Testis (tissue), 3 donors: ENCODE data around the gene RNF114. TPM values are rescaled to one million over a fixed set of nuclear protein-coding genes. Genes with fewer than 3 reads are reported as not detected.
A peak's percentile ranks its signal among the peaks of the same experiment; 100 is the strongest.

Experiments
- DNase-seq: peaks from one replicate; pipeline ENCODE4 v3.0.0-alpha.2; 2019
- H3K27ac ChIP-seq, 2 donors: fragments of 200-600 bp; sonication (generic); one replicate each; pipeline ENCODE4 v1.5.1; 2019
- H3K27me3 ChIP-seq: fragments of 200-600 bp; sonication (generic); one replicate; pipeline ENCODE4 v1.5.1; 2019
- H3K36me3 ChIP-seq: fragments of 200-600 bp; sonication (generic); one replicate; pipeline ENCODE4 v1.5.1; 2017; ENCODE audit warnings: low read depth; ENCODE audit errors: missing control alignments
- H3K4me1 ChIP-seq: fragments of 200-600 bp; sonication (generic); one replicate; pipeline ENCODE4 v1.5.1; 2019
- H3K4me3 ChIP-seq, 2 donors: fragments of 200-600 bp; sonication (generic); one replicate each; pipeline ENCODE4 v1.5.1; 2017 to 2019
- H3K9me3 ChIP-seq: fragments of 200-600 bp; sonication (generic); one replicate; pipeline ENCODE4 v1.5.1; 2017
- CTCF ChIP-seq, 3 experiments: fragments of 450-650 bp in 2 of 3; fragments of 200-600 bp in 1 of 3; sonication (generic) in 1 of 3; IDR thresholded peaks; one replicate each; pipeline ENCODE4 v1.5.1; 2016 to 2019; ENCODE audit warnings: antibody characterized with exemption in 3 of 3, mild to moderate bottlenecking in 2 of 3, moderate library complexity in 1 of 3
- POLR2A ChIP-seq: fragments of 450-650 bp; IDR thresholded peaks from one replicate; pipeline ENCODE4 v1.6.1; 2017; ENCODE audit warnings: antibody characterized with exemption, mild to moderate bottlenecking, moderate library complexity
- WGBS, 2 donors: methylation state at CpG; one replicate each; pipeline ENCODE4 v1.1.5; 2018; 5-methylcytosine and 5-hydroxymethylcytosine counted together
- intact Hi-C: fragments of 100-400 bp; cut with DNase I; formaldehyde crosslinking; loops from one replicate; pipeline ENCODE4 v1.15.1; 2023; ENCODE audit warnings: low total_unique reads
- polyA plus RNA-seq: library from polyadenylated mRNA; stranded (reverse); fragments of 350-450 nt; fragmentation: Illumina TruSeq; extraction: RNeasy Lipid Tissue Mini Kit (QIAGEN cat#74804); gene quantifications from one replicate; pipeline ENCODE4 v1.2.3, GENCODE V29; 2014; ENCODE audit warnings: low read depth, low replicate concordance; ENCODE audit not compliant: insufficient read depth
- total RNA-seq, 2 donors: library from RNA; depleted of rRNA; stranded (reverse); fragments of >200 nt; gene quantifications; one replicate each; pipeline ENCODE4 v1.2.3, GENCODE V29; 2016

The RNF114 gene
- total and polyA plus RNA-seq, 3 donors from 2014 or later: 472 to 531 (median 479) TPM

- no peak for DNase-seq
- no peaks in the 10 kb centered on the region for H3K36me3 ChIP-seq
- peaks cover 31% of the 10 kb centered on the region for H3K4me1 ChIP-seq
- H3K27ac ChIP-seq: no peak overlapping the region
- TF ChIP-seq POLR2A: no peak
- TF ChIP-seq CTCF (IDR thresholded peaks at IDR 0.05): no peak
- H3K27me3 ChIP-seq: no peaks in the 10 kb centered on the region
- no peaks in the 10 kb centered on the region for H3K9me3 ChIP-seq
- intact Hi-C loops: no loop called here
- H3K4me3 ChIP-seq: no peak overlapping the region
- 42 to 60% methylated on average over 16 of the region's 16 CpGs for WGBS, 2 donors
Measured at GRCh38 chr20:49913399-49914047, 22.7 kb upstream of the RNF114 start.

GRCh38 chr20:49914310-49915117 lies 21.7 kb upstream of the RNF114 start:
- intact Hi-C loops: no loop called here
- peaks cover 30% of the 10 kb centered on the region for H3K4me1 ChIP-seq

GRCh38 chr20:49915118-49915379 lies 21.1 kb upstream of the RNF114 start:
- intact Hi-C loops: no loop called here
- WGBS, 2 donors: 0% methylated on average over 15 of the region's 23 CpGs; no CpG with 5 or more reads in 1 of the 2 donors
- DNase-seq: no peak
- Histone ChIP-seq H3K27me3 (no peaks in the 10 kb centered on the region), H3K4me1 (peaks cover 25% of the 10 kb centered on the region), H3K36me3 (no peaks in the 10 kb centered on the region), H3K9me3 (no peaks in the 10 kb centered on the region), H3K4me3 (peak overlapping the region; percentile 96 to 99), H3K27ac (peak overlapping the region; percentile 98 to 99)
- TF ChIP-seq POLR2A: no peak
- TF ChIP-seq CTCF (IDR thresholded peaks at IDR 0.05): no peak

More at GRCh38 chr20:49914310-49915117, 21.7 kb upstream of the RNF114 start:
- peak overlapping the region; percentile 96 to 99 for H3K4me3 ChIP-seq
- H3K27me3 ChIP-seq: no peaks in the 10 kb centered on the region
- WGBS, 2 donors: 2 to 3% methylated on average over 12 to 19 of the region's 19 CpGs
- H3K9me3 ChIP-seq: no peaks in the 10 kb centered on the region
- TF ChIP-seq POLR2A: no peak
- TF ChIP-seq CTCF (IDR thresholded peaks at IDR 0.05): no peak
- H3K36me3 ChIP-seq: no peaks in the 10 kb centered on the region
- DNase-seq: no peak
- H3K27ac ChIP-seq: peak overlapping the region; percentile 98 to 99

GRCh38 chr20:49915380-49916145 lies 20.6 kb upstream of the RNF114 start, which contains the start of gene SPATA2:
Gene SPATA2, minus strand, starts transcription at chr20:49915529. Its CDS starts 7,039 bp downstream, at chr20:49908490.
- Histone ChIP-seq H3K27ac (peak within 1 kb of the TSS; percentile 98 to 99), H3K4me1 (peaks cover 24% of the 10 kb centered on the region)
- 0 to 1% methylated on average over 44 to 58 of the region's 69 CpGs for WGBS, 2 donors

More at GRCh38 chr20:49915380-49916145, 20.6 kb upstream of the RNF114 start, which contains the start of gene SPATA2:
- DNase-seq: peak; percentile 99
- Histone ChIP-seq H3K4me3 (peak within 1 kb of the TSS; percentile 96 to 99), H3K27me3 (no peaks in the 10 kb centered on the region), H3K36me3 (no peaks in the 10 kb centered on the region), H3K9me3 (no peaks in the 10 kb centered on the region)
- intact Hi-C loops: no loop called here
- TF ChIP-seq CTCF (IDR thresholded peaks at IDR 0.05) (no peak), POLR2A (peak; percentile 38)
